Progenitor cell of endocrine pancreas (in vitro differentiated cells): Measurements from ENCODE around the gene CNNM3. TPM values are rescaled to one million over a fixed set of nuclear protein-coding genes. Genes with fewer than 3 reads are reported as not detected.
A peak's percentile ranks its signal among the peaks of the same experiment; 100 is the strongest.

Experiments used
- DNase-seq: peaks from one replicate; pipeline ENCODE4 v3.0.0; 2021; ENCODE audit warnings: low spot score; ENCODE audit not compliant: unreplicated experiment
- H3K27ac Mint-ChIP-seq: 2 replicates; pipeline ENCODE4 v1.8.0; 2021; ENCODE audit warnings: mild to moderate bottlenecking, moderate library complexity, mixed read lengths
- H3K27me3 Mint-ChIP-seq: 2 replicates; pipeline ENCODE4 v1.8.0; 2021; ENCODE audit warnings: mixed read lengths
- H3K36me3 Mint-ChIP-seq: 2 replicates; pipeline ENCODE4 v1.8.0; 2022; ENCODE audit warnings: mixed read lengths; ENCODE audit not compliant: insufficient read depth
- H3K4me1 Mint-ChIP-seq: 2 replicates; pipeline ENCODE4 v1.8.0; 2021; ENCODE audit warnings: low read depth, mixed read lengths
- H3K4me3 Mint-ChIP-seq: 2 replicates; pipeline ENCODE4 v1.8.0; 2021; ENCODE audit warnings: low read depth, mild to moderate bottlenecking, moderate library complexity, mixed read lengths
- H3K9me3 Mint-ChIP-seq: 2 replicates; pipeline ENCODE4 v1.8.0; 2021; ENCODE audit warnings: low read depth, mixed read lengths
- total RNA-seq: library from RNA; stranded (reverse); gene quantifications from 2 replicates; pipeline ENCODE4 v1.2.1, GENCODE V29; 2021
- TF ChIP-seq, protein P1 (sequence below): fragments of 200-600 bp; sonication (generic); IDR thresholded peaks from one replicate; pipeline ENCODE4 v1.5.0; 2021; ENCODE audit warnings: antibody characterized with exemption, mild to moderate bottlenecking; ENCODE audit not compliant: unreplicated experiment

Gene CNNM3
- total RNA-seq, 1 donor from 2014 or later: 54.0 TPM

DNA sequence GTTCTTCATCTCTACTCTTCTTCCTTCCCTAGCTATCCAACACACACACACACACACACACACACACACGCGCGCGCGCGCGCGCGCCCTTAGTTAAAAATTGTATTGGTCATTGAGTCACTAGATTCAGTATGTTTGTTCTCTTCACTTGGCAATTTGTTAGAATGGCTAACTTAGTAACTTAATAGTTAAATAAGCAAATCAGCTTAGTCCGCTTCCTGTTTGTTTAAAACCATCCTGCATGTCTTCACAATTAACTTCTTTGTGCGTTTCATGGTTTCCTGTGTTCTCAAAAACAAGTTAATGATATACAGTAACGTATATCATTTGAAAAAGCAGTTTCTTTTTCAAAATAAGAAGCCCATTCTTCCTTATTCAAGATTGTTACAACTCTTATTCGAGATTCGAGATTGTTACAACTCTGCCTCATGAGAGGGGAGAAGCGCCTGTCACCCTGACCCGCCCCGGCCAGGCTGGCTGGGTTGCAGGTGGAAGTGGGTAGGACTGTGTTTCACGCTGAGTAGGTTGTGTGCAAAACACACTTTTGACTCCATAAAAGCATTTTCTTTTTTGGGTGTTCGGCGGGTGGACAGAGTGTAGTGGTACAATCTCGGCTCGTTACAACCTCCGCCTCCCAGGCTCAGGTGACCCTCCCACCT is 9.5 kb upstream of the CNNM3 start:
- H3K4me3 Mint-ChIP-seq: no peak overlapping the region

DNA sequence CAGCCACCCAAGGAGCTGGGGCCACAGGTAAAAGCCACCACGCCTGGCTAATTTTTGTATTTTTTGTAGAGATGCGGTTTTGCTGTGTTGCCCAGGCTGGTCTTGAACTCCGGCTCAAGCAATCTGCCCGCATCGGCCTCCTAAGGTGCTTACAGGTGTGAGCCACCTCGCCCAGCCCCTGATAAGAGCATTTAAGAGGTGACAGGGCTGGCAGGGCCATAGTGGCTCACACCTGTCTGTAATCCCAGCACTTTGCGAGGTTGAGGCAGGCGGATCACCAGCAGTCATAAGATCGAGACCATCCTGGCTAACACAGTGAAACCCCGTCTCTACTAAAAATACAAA is 9.0 kb upstream of the CNNM3 start:
- TF ChIP-seq, protein P1, sequence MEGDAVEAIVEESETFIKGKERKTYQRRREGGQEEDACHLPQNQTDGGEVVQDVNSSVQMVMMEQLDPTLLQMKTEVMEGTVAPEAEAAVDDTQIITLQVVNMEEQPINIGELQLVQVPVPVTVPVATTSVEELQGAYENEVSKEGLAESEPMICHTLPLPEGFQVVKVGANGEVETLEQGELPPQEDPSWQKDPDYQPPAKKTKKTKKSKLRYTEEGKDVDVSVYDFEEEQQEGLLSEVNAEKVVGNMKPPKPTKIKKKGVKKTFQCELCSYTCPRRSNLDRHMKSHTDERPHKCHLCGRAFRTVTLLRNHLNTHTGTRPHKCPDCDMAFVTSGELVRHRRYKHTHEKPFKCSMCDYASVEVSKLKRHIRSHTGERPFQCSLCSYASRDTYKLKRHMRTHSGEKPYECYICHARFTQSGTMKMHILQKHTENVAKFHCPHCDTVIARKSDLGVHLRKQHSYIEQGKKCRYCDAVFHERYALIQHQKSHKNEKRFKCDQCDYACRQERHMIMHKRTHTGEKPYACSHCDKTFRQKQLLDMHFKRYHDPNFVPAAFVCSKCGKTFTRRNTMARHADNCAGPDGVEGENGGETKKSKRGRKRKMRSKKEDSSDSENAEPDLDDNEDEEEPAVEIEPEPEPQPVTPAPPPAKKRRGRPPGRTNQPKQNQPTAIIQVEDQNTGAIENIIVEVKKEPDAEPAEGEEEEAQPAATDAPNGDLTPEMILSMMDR: no peak
- H3K4me3 Mint-ChIP-seq: no peak overlapping the region
- no peaks in the 10 kb centered on the region for H3K27me3 Mint-ChIP-seq
- no peak for DNase-seq
- peaks cover 4% of the 10 kb centered on the region for H3K4me1 Mint-ChIP-seq
- no peak overlapping the region for H3K27ac Mint-ChIP-seq
- H3K9me3 Mint-ChIP-seq: peaks cover 3% of the 10 kb centered on the region
- H3K36me3 Mint-ChIP-seq: peaks cover 11% of the 10 kb centered on the region

More for the DNA sequence above, 9.5 kb upstream of the CNNM3 start:
- H3K4me1 Mint-ChIP-seq: peaks cover 4% of the 10 kb centered on the region
- H3K9me3 Mint-ChIP-seq: peaks cover 3% of the 10 kb centered on the region
- TF ChIP-seq, protein P1: no peak
- peak overlapping the region; percentile 68 for H3K27ac Mint-ChIP-seq
- DNase-seq: no peak
- H3K27me3 Mint-ChIP-seq: no peaks in the 10 kb centered on the region
- H3K36me3 Mint-ChIP-seq: peaks cover 11% of the 10 kb centered on the region

DNA sequence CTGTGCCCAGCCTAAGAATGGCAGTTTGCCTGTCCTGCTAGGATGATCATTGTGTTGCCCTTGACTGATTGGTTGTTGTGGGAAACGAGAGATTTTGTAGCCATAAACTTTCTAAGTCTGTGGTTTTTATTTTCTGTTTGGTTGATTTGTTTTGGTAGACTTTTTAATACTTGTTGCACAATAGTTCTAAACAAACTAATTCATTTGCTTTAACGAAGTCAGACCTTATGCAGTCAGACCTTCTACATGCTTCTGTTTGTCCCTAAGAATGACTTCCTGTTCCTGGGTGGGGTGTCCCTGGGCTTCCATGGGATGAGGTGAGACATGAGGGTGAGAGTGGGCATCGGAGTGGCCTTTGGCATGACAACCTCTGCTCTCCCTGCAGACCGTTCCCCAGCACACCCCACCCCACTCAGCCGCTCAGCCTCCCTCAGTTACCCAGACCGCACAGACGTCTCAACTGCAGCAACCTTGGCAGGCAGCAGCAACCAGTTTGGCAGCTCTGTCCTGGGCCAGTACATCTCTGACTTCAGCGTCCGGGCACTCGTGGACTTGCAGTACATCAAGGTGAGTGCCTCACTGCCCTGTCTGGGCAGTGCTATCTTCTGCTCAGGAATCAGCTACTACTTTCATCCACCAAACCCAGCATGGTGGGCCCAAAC is 7.8 kb upstream of the CNNM3 start:
- H3K9me3 Mint-ChIP-seq: peaks cover 3% of the 10 kb centered on the region
- TF ChIP-seq, protein P1: no peak
- DNase-seq: no peak
- peaks cover 13% of the 10 kb centered on the region for H3K36me3 Mint-ChIP-seq
- no peaks in the 10 kb centered on the region for H3K27me3 Mint-ChIP-seq
- no peak overlapping the region for H3K27ac Mint-ChIP-seq
- peaks cover 4% of the 10 kb centered on the region for H3K4me1 Mint-ChIP-seq
- no peak overlapping the region for H3K4me3 Mint-ChIP-seq

DNA sequence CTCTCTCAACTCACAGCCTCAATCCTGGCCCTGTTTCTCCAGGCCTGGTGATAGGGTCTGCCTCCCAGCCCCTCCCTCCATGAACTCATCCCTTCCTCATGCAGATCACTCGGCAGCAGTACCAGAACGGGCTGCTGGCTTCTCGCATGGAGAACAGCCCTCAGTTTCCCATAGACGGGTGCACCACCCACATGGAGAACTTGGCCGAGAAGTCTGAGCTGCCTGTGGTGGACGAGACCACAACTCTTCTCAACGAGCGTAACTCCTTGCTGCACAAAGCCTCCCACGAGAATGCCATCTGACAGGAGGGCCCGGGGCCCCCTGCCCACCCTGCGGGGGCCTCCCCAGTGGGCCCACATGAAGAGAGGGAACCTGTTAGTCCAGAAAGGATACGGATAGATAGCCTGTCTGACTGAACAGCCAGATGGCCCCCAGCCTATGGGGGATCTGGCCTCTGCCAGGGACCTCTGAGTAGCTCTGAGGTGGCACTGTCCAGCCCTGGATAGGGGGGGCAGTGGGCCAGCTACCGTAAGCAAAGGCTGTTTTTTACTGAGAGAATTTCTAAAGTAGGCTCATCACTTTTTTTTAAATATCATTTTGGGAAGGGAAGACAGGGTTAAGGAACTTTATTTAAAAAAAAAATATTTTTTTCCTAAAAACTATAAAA is 6.7 kb upstream of the CNNM3 start:
- H3K36me3 Mint-ChIP-seq: peaks cover 12% of the 10 kb centered on the region
- H3K4me3 Mint-ChIP-seq: no peak overlapping the region
- H3K4me1 Mint-ChIP-seq: peaks cover 6% of the 10 kb centered on the region
- no peak overlapping the region for H3K27ac Mint-ChIP-seq
- TF ChIP-seq, protein P1: no peak
- peaks cover 3% of the 10 kb centered on the region for H3K9me3 Mint-ChIP-seq
- H3K27me3 Mint-ChIP-seq: no peaks in the 10 kb centered on the region
- no peak for DNase-seq

DNA sequence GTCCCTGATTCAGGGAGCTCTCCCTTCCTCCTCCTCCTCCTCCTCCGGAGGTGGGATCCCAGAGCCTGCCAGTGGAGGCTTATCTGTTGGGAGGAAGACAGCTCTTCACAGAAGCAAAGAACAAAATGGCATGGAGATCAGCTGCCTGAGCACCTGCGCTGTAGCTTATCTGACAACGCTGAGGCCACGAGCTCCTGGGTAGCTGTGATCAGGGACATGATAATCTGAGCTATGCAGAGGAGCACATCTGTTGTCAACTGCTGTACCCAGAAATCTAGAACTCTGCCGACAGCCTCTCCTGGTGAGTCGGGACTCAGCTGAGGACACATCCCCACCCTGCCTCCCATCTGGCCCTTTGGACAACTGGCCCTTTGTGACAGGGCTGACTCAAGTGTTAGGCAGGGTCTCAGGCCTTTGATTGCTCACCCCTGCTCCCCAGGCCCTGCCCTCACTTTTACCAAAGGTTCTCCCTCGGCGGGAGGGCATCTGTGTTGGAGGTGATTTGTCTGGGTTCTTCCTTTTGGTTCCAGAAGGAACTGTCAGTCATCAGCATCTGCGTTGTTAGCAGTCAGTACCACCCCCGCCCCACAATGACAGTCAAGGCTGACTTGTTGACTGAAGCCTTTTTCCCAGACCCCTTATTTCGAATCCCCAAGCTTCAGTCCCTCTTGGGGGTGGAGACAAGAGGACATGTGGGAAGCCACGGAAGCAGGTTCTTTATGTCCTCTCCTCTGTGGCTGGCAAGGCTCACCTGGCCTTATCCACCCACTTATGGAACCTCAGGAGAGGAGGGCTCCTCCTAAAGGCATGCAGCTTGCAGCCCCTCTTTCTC is 5.9 kb upstream of the CNNM3 start:
- Mint-ChIP-seq H3K9me3 (peaks cover 3% of the 10 kb centered on the region), H3K27me3 (no peaks in the 10 kb centered on the region), H3K27ac (no peak overlapping the region), H3K4me1 (peaks cover 9% of the 10 kb centered on the region), H3K4me3 (no peak overlapping the region), H3K36me3 (peaks cover 12% of the 10 kb centered on the region)
- DNase-seq: no peak
- TF ChIP-seq, protein P1: no peak
